Nephron progenitor cell (in vitro differentiated cells): ENCODE data around the gene LMAN2.

Experiments used
- DNase-seq: peaks from one replicate; pipeline ENCODE4 v3.0.0; 2021
- H3K27ac Mint-ChIP-seq: 2 replicates; pipeline ENCODE4 v1.8.0; 2021; ENCODE audit warnings: mild to moderate bottlenecking, moderate library complexity, mixed read lengths
- H3K27me3 Mint-ChIP-seq: 2 replicates; pipeline ENCODE4 v1.8.0; 2021; ENCODE audit warnings: mild to moderate bottlenecking, low read depth, mixed read lengths; ENCODE audit not compliant: poor library complexity
- H3K36me3 Mint-ChIP-seq: 2 replicates; pipeline ENCODE4 v1.8.0; 2021; ENCODE audit warnings: low read depth, mixed read lengths
- H3K4me1 Mint-ChIP-seq: 2 replicates; pipeline ENCODE4 v1.8.0; 2021; ENCODE audit warnings: mixed read lengths
- H3K4me3 Mint-ChIP-seq: 2 replicates; pipeline ENCODE4 v1.8.0; 2021; ENCODE audit warnings: mild to moderate bottlenecking, moderate library complexity, mixed read lengths
- H3K9me3 Mint-ChIP-seq: 2 replicates; pipeline ENCODE4 v1.8.0; 2021; ENCODE audit warnings: mild to moderate bottlenecking, moderate library complexity, mixed read lengths
- CTCF ChIP-seq: fragments of 200-600 bp; sonication (generic); IDR thresholded peaks from 2 replicates; pipeline ENCODE4 v1.5.0; 2021; ENCODE audit warnings: antibody characterized with exemption

The LMAN2 gene

GRCh38 chr5:177334781-177335700 is 16.4 kb downstream of the LMAN2 start:
- H3K27me3 Mint-ChIP-seq, result peaks cover 3% of the 10 kb centered on the region
- no peaks in the 10 kb centered on the region for H3K9me3 Mint-ChIP-seq
- H3K36me3 Mint-ChIP-seq, result peaks cover 34% of the 10 kb centered on the region
- H3K4me1 Mint-ChIP-seq, result no peaks in the 10 kb centered on the region
- TF ChIP-seq CTCF, result no peak
- no peak for DNase-seq
- H3K27ac Mint-ChIP-seq, result peak overlapping the region; percentile 66
- H3K4me3 Mint-ChIP-seq, result no peak overlapping the region

GRCh38 chr5:177334155-177334551 is 17.3 kb downstream of the LMAN2 start:
- no peak overlapping the region for H3K4me3 Mint-ChIP-seq
- no peaks in the 10 kb centered on the region for H3K4me1 Mint-ChIP-seq
- no peak for DNase-seq
- H3K27me3 Mint-ChIP-seq, result peaks cover 3% of the 10 kb centered on the region
- no peak for TF ChIP-seq CTCF
- H3K9me3 Mint-ChIP-seq, result no peaks in the 10 kb centered on the region
- H3K27ac Mint-ChIP-seq, result peak overlapping the region; percentile 70
- H3K36me3 Mint-ChIP-seq, result peaks cover 31% of the 10 kb centered on the region

GRCh38 chr5:177333420-177334154 is 17.9 kb downstream of the LMAN2 start:
- Mint-ChIP-seq H3K9me3 (no peaks in the 10 kb centered on the region), H3K27ac (peak overlapping the region; percentile 70), H3K27me3 (peaks cover 3% of the 10 kb centered on the region), H3K4me3 (no peak overlapping the region), H3K4me1 (no peaks in the 10 kb centered on the region), H3K36me3 (peaks cover 31% of the 10 kb centered on the region)
- TF ChIP-seq CTCF, result no peak
- DNase-seq, result no peak

GRCh38 chr5:177332896-177333260 is 18.6 kb downstream of the LMAN2 start:
- TF ChIP-seq CTCF, result no peak
- H3K36me3 Mint-ChIP-seq, result peaks cover 31% of the 10 kb centered on the region
- no peaks in the 10 kb centered on the region for H3K4me1 Mint-ChIP-seq
- no peak for DNase-seq
- no peak overlapping the region for H3K27ac Mint-ChIP-seq
- peaks cover 3% of the 10 kb centered on the region for H3K27me3 Mint-ChIP-seq
- H3K9me3 Mint-ChIP-seq, result no peaks in the 10 kb centered on the region
- no peak overlapping the region for H3K4me3 Mint-ChIP-seq

- no peak for TF ChIP-seq CTCF
- no peak overlapping the region for H3K4me3 Mint-ChIP-seq
- H3K9me3 Mint-ChIP-seq, result no peaks in the 10 kb centered on the region
- H3K27ac Mint-ChIP-seq, result no peak overlapping the region
- peaks cover 31% of the 10 kb centered on the region for H3K36me3 Mint-ChIP-seq
- H3K4me1 Mint-ChIP-seq, result no peaks in the 10 kb centered on the region
- peaks cover 3% of the 10 kb centered on the region for H3K27me3 Mint-ChIP-seq
- no peak for DNase-seq
These were observed 19.2 kb downstream of the LMAN2 start for GRCh38 chr5:177332031-177332895.
